ENCODE measurements around the gene ZNF487. TPM values are rescaled to one million over a fixed set of nuclear protein-coding genes. Genes with fewer than 3 reads are reported as not detected.

Gene ZNF487
- total RNA-seq, 1 experiment from 2014 or later: 7.6 TPM

GRCh38 chr10:43402880-43403452 is 33.9 kb upstream of the ZNF487 start:
- CTCF ChIA-PET: no interaction called here
- peak overlapping the region; percentile 76 for H3K27ac ChIP-seq (ENCODE audit: low read length)

More at GRCh38 chr10:43402880-43403452, 33.9 kb upstream of the ZNF487 start:
- DNase-seq (ENCODE audit: low read depth, low spot score) (no peak), ATAC-seq (no peak)
- POLR2A ChIA-PET: interaction anchor here (0.7 kb wide), 1 partner anchor 9 kb away, joined by 7 read pairs; no protein-coding TSS in a partner anchor
- BruUV-seq (replicated peaks): TSS peak; percentile 3
- TF ChIP-seq TCF7L2 (IDR thresholded peaks at IDR 0.05; ENCODE audit: low read depth, low read length) (no peak), REST (IDR thresholded peaks at IDR 0.05; ENCODE audit: insufficient read depth in 1 of 2, low read depth in 2 of 2, low read length in 1 of 2) (no peak), POLR2AphosphoS5 (IDR thresholded peaks at IDR 0.05; ENCODE audit: low read depth, low read length) (no peak), CTCF (IDR thresholded peaks at IDR 0.05) (no peak), SIN3A (IDR thresholded peaks at IDR 0.05; ENCODE audit: borderline replicate concordance, insufficient read depth, low read depth, low read length) (no peak)
- intact Hi-C loops (cut with micrococcal nuclease; ENCODE audit: unreplicated experiment) (no loop called here), in situ Hi-C loops (cut with HindIII; ENCODE audit: low pct_unique_long_range_greater_than_20kb, low sequenced_read_pairs) (no loop called here)
- Histone ChIP-seq H3K36me3 (ENCODE audit: control insufficient read depth, insufficient read depth, low read length) (peaks cover 9% of the 10 kb centered on the region), H3K4me1 (ENCODE audit: control insufficient read depth, insufficient read depth, low read length) (peaks cover 57% of the 10 kb centered on the region), H3K4me3 (ENCODE audit: low read depth in 2 of 2, low read length in 2 of 2) (peak overlapping the region in 1 of 2 experiments; percentile 1; a peak in 1 of 4 replicates), H3K27me3 (ENCODE audit: control insufficient read depth, insufficient read depth, low read length) (no peaks in the 10 kb centered on the region), H3K9me3 (ENCODE audit: control insufficient read depth, insufficient read depth, low read depth, low read length) (no peaks in the 10 kb centered on the region)

All from Panc1 (cell line).